Stimulated activated CD8-positive, alpha-beta memory T cell treated with anti-CD3 and anti-CD28 coated beads, Interleukin-12 subunit alpha, Interleukin-12 subunit beta, amount 100 ng/mL, for 24 hours (primary cell): Measurements from ENCODE around the gene TIMMDC1.
"Not testable (repeated sequence)": the region's sequence is repeated elsewhere in the genome, so short reads cannot be mapped to it uniquely, and the experiment has no call there.

Source experiments
- DNase-seq: peaks from one replicate; pipeline ENCODE4 v3.0.0-alpha.2; 2020; ENCODE audit errors: extremely low read depth

Gene TIMMDC1

DNA sequence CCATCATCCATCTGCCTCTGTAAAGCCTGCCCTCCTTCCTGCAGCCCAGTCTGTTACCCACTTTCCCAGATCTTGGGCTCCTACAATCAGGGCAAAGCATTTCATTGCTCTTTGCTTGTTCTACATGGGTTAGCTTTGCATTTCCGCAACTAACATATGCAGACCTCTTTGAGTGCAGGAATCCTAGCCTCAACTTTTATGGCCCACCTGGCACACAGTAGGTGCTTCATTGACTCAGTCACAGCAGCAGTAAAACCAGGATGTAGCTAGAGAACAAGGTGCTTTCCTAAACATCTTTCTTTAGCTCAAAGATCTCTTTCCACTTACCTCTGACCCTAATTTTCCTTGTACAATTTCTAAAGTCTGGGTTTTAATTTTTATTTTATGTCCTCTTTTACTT, 57.6 kb downstream of the TIMMDC1 start:
- DNase-seq: no peak

DNA sequence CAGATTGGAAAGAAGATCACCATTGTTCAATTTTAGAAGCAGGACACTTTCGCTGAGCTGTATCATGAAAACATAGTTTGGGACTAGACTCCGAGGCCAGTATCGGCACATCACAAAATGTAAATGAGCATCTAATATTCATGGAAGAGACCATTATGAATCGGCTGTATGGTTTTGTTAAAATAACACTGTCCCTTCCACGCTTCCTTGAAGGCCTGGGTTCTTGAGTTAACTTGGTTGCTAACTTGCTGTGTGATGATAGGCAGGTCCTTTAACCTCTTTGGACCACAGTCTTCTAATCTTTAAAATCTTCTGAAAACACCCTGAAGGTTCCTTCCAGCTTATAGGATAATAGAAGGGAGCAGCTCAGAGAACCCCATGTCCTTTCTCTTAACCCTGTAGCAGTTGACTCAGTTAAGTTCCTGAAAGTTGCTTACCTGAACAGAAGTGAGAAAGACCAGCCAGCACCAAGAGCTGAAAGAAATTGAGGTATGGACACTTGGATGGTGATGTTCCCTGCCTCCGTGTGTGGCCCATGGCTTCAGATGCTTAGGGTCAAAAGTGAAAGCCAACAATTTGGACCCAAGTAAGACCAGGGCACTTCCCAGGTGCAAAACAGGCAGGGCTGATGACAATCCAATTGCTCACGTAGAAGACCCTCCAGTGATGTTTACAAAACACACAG, 59.0 kb downstream of the TIMMDC1 start:
- no peak for DNase-seq

DNA sequence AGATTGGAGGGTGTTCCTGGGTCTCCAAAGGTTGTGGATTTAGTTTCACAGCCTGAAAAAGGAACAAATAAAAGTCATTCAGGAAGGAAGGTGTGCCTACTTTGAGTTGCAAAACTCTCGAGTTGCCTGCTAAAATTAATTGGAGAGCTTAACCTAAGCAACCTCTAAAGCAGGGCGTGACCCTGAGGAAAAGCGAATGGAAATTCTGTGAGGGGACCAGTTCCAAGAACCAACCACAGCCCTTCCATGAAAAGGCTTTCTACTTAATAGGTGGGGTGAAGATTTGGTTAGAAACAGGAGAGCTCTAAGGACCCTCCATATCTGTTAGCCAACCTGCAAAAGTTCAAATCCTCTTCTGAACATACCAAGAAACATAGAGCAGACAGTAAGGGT, 59.5 kb downstream of the TIMMDC1 start:
- DNase-seq: no peak

DNA sequence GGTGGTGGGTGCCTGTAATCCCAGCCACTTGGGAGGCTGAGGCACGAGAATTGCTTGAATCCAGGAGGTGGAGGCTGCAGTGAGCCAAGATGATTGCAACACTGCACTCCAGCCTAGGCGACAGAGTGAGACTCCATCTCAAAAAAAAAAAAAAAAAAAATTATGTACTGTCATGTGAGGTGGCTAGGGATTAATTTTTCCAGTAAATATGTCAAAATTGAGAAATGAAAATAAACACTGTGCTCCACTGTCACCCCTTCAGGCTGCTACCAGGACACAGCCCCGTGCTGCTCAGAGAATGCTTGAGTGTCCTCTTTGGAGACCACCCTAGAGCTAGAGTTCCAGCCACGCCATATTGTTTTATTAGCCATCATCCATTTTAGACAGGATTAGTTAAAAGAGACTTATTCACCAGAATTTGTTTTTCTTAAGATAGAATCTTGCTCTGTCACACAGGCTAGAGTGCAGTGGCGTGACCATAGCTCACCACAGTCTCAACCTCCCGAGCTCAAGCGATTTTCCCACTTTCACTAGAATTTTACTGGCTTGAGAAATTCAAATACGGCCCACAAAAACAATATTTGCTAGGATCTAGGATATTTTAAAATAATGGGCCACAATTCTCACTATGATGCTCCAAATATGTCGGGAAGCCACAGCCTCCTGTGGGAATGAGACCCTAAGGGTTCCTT, 60.4 kb downstream of the TIMMDC1 start:
- no peak for DNase-seq

DNA sequence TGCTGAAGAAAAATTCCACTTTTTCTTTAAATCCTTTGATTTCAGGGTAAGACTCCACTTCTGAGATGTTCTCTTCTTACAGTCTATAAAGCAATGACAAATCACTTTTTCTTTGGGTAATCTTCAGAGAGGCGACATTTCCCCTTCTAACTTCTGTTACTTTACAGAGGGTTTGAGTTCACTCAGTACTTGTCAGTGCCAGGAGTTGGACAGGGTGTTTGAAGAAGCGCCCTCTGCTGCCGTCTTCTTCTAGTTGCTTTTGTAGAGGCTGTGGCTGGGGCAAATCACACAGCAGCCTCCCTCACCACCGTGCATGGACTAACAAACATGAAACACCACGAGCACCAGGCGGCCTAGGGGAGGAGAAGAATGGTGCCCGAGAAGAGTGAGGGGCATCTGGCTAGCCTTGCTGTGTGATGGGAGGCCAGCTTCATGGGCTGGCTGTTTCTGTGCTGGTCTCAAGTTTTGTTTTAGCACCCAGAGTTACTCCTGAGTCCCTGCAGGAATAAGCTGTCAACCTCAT, 61.2 kb downstream of the TIMMDC1 start, which contains the start of gene CD80:
Gene CD80 (minus strand): TSS at position 174 of the 523 bp plus-strand sequence. CDS start 1,886 bp downstream, outside the sequence.
- no peak for DNase-seq

DNA sequence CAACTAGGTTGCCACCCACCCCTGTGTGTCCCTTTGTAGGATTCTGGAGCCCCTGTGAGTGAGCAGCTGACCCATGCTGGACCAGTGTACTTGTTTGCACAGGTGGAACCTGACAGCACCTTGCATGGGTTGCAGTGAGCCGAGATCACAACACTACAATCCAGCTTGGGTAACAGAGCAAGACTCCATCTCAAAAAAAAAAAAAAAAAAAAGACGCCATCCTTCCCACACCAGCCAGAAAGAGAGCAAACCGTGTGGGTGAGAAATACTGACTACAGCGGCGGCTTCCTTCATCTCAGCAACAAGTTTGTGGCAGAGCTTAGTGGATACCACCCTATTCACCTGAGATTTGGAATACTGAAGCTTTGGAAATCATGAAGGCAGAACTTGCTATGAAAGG, 61.8 kb downstream of the TIMMDC1 start:
- no peak for DNase-seq

DNA sequence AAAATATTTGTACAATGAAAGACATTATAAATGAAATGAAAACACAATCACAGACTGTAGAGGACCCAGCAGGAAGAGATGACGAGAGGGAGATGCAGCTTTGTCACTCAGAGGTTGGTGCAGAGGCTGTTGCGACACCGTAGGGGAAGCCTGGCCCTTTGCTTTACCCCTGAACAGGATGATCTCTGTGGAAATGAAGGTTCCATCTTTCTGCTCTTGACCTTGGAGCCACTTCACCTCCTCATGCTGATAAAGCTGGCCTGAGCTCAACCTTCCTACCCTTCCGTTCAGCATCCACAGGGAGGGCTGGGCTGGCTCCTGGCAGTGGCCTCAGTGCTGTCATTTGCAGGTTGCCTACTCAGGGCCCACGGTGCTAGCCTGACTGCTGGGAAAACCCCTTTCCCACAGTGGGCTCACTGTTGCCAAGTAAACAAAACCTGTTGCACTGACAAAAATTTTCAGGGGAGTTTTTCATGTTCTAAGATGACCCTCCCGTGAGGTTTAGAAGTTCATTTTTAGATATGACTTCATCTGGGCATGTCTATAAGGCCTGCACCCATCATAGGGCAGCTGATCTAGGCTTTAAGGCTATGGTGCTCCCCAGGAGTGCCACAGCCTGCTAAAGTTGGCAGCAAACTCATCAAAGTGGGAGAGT, 64.1 kb downstream of the TIMMDC1 start:
- DNase-seq: no peak

DNA sequence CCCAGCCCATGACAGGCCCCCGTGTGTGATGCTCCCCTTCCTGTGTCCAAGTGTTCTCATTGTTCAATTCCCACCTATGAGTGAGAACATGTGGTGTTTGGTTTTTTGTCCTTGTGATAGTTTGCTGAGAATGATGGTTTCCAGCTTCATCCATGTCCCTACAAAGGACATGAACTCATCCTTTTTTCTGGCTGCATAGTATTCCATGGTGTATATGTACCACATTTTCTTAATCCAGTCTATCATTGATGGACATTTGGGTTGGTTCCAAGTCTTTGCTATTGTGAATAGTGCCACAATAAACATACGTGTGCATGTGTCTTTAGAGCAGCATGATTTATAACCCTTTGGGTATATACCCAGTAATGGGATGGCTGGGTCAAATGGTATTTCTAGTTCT, 65.0 kb downstream of the TIMMDC1 start:
- not testable (repeated sequence) for DNase-seq

DNA sequence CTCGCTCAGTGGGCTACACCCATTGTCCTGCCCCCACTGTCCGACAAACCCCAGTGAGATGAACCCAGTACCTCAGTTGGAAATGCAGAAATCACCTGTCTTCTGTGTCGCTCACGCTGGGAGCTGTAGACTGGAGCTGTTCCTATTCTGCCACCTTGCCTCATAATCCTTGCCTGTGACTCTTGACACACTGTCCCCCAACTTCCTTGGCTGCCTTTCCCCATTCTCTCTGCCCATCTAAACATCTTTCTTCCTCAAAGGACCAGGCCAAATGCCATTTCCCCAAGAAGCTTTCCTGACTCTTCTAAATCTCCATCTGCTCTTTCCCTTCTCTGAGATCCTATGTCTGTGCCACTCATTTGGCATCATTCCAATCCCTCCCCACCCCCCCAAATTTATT, 70.8 kb downstream of the TIMMDC1 start:
- no peak for DNase-seq

DNA sequence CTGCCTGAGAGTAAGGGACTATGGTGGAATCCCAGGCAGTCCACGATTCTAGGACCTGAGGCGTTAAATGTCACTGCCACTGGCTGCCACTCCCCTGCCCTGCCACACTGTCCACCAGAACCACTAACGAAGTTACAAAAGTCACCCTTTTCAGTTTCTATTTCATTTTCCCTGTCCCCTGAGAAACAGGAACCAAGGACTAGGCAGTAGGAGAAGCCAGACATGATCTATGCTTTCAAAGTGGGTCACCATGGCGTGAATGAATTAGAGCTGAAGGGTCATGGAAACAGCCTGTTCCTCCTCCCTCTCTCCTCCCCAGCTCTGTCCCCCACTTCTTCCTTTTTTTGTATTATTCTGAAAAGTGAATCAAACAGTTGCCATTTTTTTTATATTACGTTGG, 71.9 kb downstream of the TIMMDC1 start:
- no peak for DNase-seq

DNA sequence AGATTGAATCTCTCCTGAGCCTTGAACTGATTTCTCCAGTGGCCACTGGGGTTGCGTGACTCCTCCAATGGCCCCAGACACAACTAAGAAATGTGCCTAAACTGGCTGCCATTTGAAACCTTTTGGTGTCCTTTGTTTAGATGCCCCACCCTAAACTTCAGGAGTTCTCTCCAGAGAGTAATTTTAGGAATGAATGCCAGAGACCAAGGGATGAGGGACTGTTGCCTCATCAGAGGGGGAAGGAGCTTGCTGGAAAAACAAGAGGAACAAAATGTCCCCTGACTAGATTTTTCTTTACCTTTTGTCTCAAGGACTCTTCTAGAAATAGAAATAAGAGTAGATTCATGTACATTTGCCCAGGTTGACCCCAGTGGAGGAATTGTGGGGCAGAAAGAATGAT, 72.9 kb downstream of the TIMMDC1 start:
- no peak for DNase-seq

DNA sequence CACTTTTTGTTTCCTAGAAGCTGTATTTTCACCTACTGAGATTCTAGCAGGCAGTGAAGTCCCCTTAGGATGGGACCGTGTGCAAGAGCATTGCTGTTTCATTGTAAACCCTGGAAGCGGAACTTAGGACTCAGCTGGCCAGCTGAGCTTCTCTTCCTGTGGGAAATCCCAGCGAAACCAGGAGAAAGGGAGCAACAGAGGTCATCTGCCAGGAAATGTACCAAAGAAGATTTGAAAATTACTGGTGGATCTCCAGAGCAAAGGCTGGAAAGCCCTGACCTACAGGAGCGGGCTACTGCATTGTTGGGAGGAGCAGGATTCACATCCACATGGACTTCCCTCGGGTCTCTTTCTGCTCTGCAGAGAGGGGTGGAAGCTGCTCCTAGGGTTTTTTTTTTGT, 73.3 kb downstream of the TIMMDC1 start:
- no peak for DNase-seq
